Activated CD8-positive, alpha-beta T cell treated with anti-CD3 and anti-CD28 coated beads for 36 hours (primary cell): ENCODE results near the gene MAN1A2. TPM values are rescaled to one million over a fixed set of nuclear protein-coding genes. Genes with fewer than 3 reads are reported as not detected.

Experiments
- ATAC-seq: fragments of 200-7000 bp; cut with Tn5 transposase; one replicate; pipeline ENCODE4 v1.10.0; 2021; ENCODE audit warnings: mild to moderate bottlenecking, moderate library complexity
- CTCF ChIA-PET: fragments of 350-600 bp; sonication (Branson Sonifier 250); formaldehyde crosslinking; loops from one replicate; lab custom pipeline; 2021; ENCODE audit warnings: antibody characterized with exemption; lab: Charles Lee
- POLR2A ChIA-PET: fragments of 350-600 bp; sonication (Branson Sonifier 250); formaldehyde crosslinking; loops from one replicate; lab custom pipeline; 2021; ENCODE audit warnings: antibody characterized with exemption; lab: Charles Lee
- DNase-seq: peaks from one replicate; pipeline ENCODE4 v3.0.0-alpha.2; 2020
- H3K27ac Mint-ChIP-seq: one replicate; pipeline ENCODE4 v1.8.0; 2021; ENCODE audit warnings: mild to moderate bottlenecking, mixed read lengths
- H3K27me3 Mint-ChIP-seq: one replicate; pipeline ENCODE4 v1.8.0; 2021; ENCODE audit warnings: mixed read lengths
- H3K36me3 Mint-ChIP-seq: one replicate; pipeline ENCODE4 v1.8.0; 2021; ENCODE audit warnings: low read depth, mixed read lengths
- H3K4me1 Mint-ChIP-seq: one replicate; pipeline ENCODE4 v1.8.0; 2021; ENCODE audit warnings: low read depth, mixed read lengths
- H3K4me3 Mint-ChIP-seq: one replicate; pipeline ENCODE4 v1.8.0; 2021; ENCODE audit warnings: mild to moderate bottlenecking, moderate library complexity, mixed read lengths
- H3K9me3 Mint-ChIP-seq: one replicate; pipeline ENCODE4 v1.8.0; 2021; ENCODE audit warnings: mixed read lengths
- CTCF ChIP-seq: fragments of 200-600 bp; IDR thresholded peaks from one replicate; pipeline ENCODE4 v1.8.0; 2022; ENCODE audit warnings: antibody characterized with exemption, mild to moderate bottlenecking
- intact Hi-C: fragments of 100-400 bp; cut with micrococcal nuclease; formaldehyde crosslinking; loops from one replicate; pipeline ENCODE4 v1.10.0; 2022
- total RNA-seq, 2 experiments: library from RNA; stranded (reverse); gene quantifications; one replicate each; pipeline ENCODE4 v1.2.3, GENCODE V29; 2021

Gene MAN1A2
- total RNA-seq, 2 experiments from 2014 or later, result 18.3 to 21.1 TPM

- DNase-seq, result no peak
- ChIA-PET POLR2A (no interaction called here), CTCF (interaction anchor here (1.0 kb wide), 1 partner anchor 8 kb away, joined by 3 read pairs; no protein-coding TSS in a partner anchor)
- H3K36me3 Mint-ChIP-seq, result peaks cover 79% of the 10 kb centered on the region
- no peaks in the 10 kb centered on the region for H3K4me1 Mint-ChIP-seq
- H3K9me3 Mint-ChIP-seq, result peaks cover 7% of the 10 kb centered on the region
- no peak overlapping the region for H3K4me3 Mint-ChIP-seq
- no peak for TF ChIP-seq CTCF
- H3K27ac Mint-ChIP-seq, result no peak overlapping the region
- no peak for ATAC-seq
- intact Hi-C loops, result no loop called here
- no peaks in the 10 kb centered on the region for H3K27me3 Mint-ChIP-seq
Measured at GRCh38 chr1:117479086-117479485, 111.8 kb downstream of the MAN1A2 start.

GRCh38 chr1:117481410-117481809 lies 114.2 kb downstream of the MAN1A2 start:
- ChIA-PET POLR2A (interaction anchor here (0.5 kb wide), 1 partner anchor 108 kb away, joined by 3 read pairs; no protein-coding TSS in a partner anchor), CTCF (interaction anchor here (1.0 kb wide), 1 partner anchor 8 kb away, joined by 3 read pairs; no protein-coding TSS in a partner anchor)
- Mint-ChIP-seq H3K27ac (no peak overlapping the region), H3K36me3 (peaks cover 62% of the 10 kb centered on the region), H3K4me1 (no peaks in the 10 kb centered on the region), H3K9me3 (peaks cover 2% of the 10 kb centered on the region), H3K27me3 (no peaks in the 10 kb centered on the region), H3K4me3 (no peak overlapping the region)
- no peak for ATAC-seq
- DNase-seq, result no peak
- intact Hi-C loops, result no loop called here
- TF ChIP-seq CTCF, result no peak

DNA sequence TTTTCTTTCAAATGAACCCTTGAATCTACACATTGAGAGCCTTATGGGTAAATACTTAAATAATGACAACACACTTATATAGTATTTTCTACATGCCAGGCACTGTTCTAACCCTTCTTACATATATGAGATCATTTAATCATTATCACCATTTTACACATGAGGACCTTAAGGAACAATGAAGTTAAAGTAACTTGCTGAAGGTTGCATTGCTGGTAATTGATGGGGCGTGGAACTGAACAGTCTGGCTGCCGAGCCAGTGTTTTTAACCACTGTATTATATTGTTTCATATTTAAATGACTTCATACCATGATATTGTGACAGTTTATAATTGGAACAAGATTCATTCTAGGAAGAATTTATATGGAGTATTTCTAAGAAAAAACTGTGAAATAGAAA lies 126.7 kb downstream of the MAN1A2 start:
- ATAC-seq, result no peak
- no peak overlapping the region for H3K4me3 Mint-ChIP-seq
- H3K4me1 Mint-ChIP-seq, result no peaks in the 10 kb centered on the region
- no peak for DNase-seq
- no peaks in the 10 kb centered on the region for H3K27me3 Mint-ChIP-seq
- no peak overlapping the region for H3K27ac Mint-ChIP-seq
- intact Hi-C loops, result no loop called here
- ChIA-PET POLR2A (no interaction called here), CTCF (interaction anchor here (2.2 kb wide), 1 partner anchor 12 kb away, joined by 4 read pairs; no protein-coding TSS in a partner anchor)
- no peaks in the 10 kb centered on the region for H3K9me3 Mint-ChIP-seq
- peaks cover 2% of the 10 kb centered on the region for H3K36me3 Mint-ChIP-seq
- no peak for TF ChIP-seq CTCF

DNA sequence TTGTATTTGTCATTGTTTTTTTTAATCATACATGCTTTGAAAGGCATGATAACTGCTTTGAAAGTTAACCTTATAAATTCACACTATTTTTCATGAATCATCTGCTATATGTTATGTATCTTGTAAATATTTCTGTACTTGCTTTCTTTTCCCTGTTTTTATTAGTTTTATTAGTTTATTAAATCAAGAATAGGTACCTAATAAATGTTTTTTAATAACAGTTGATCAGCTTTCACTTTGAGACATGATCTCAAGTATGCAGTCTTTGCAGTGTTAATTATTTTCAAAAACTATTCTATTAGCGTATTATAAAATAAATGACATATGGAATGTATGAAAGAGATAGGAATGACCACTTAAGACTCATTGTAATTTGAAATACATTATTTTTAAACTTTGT lies 127.8 kb downstream of the MAN1A2 start:
- Mint-ChIP-seq H3K4me1 (no peaks in the 10 kb centered on the region), H3K27me3 (no peaks in the 10 kb centered on the region), H3K27ac (no peak overlapping the region), H3K4me3 (no peak overlapping the region), H3K36me3 (peaks cover 5% of the 10 kb centered on the region), H3K9me3 (no peaks in the 10 kb centered on the region)
- TF ChIP-seq CTCF, result no peak
- ATAC-seq (no peak), DNase-seq (no peak)
- intact Hi-C loops, result no loop called here
- ChIA-PET CTCF (interaction anchor here (0.9 to 2.2 kb wide), 2 partner anchors 11 to 40 kb away, joined by 3 to 4 read pairs; no protein-coding TSS in a partner anchor), POLR2A (no interaction called here)

GRCh38 chr1:117499071-117499470 lies 131.8 kb downstream of the MAN1A2 start:
- intact Hi-C loops, result no loop called here
- H3K9me3 Mint-ChIP-seq, result no peaks in the 10 kb centered on the region
- no peaks in the 10 kb centered on the region for H3K4me1 Mint-ChIP-seq
- H3K4me3 Mint-ChIP-seq, result no peak overlapping the region
- no peak for ATAC-seq
- TF ChIP-seq CTCF, result no peak
- DNase-seq, result no peak
- CTCF ChIA-PET, result interaction anchor here (1.0 to 1.6 kb wide), 2 partner anchors 255 to 259 kb away, joined by 4 to 5 read pairs; no protein-coding TSS in a partner anchor
- H3K27ac Mint-ChIP-seq, result no peak overlapping the region
- no peaks in the 10 kb centered on the region for H3K27me3 Mint-ChIP-seq
- H3K36me3 Mint-ChIP-seq, result peaks cover 3% of the 10 kb centered on the region
- POLR2A ChIA-PET, result no interaction called here
